ENCODE measurements around the gene SBF2. TPM values are rescaled to one million over a fixed set of nuclear protein-coding genes. Genes with fewer than 3 reads are reported as not detected.

SBF2 gene
- total RNA-seq, 2 experiments from 2014 or later: 6.0 to 6.1 TPM

GRCh38 chr11:10080138-10080537, 213.9 kb downstream of the SBF2 start:
- no peak overlapping the region for H3K27ac Mint-ChIP-seq
- no peak overlapping the region for H3K4me3 Mint-ChIP-seq
- H3K36me3 Mint-ChIP-seq: peaks cover 23% of the 10 kb centered on the region
- no peaks in the 10 kb centered on the region for H3K27me3 Mint-ChIP-seq
- H3K9me3 Mint-ChIP-seq: peaks cover 51% of the 10 kb centered on the region
- DNase-seq: no peak
- peaks cover 3% of the 10 kb centered on the region for H3K4me1 Mint-ChIP-seq

- Mint-ChIP-seq H3K27ac (no peak overlapping the region), H3K9me3 (peaks cover 24% of the 10 kb centered on the region), H3K27me3 (no peaks in the 10 kb centered on the region), H3K36me3 (peaks cover 13% of the 10 kb centered on the region), H3K4me3 (no peak overlapping the region), H3K4me1 (peaks cover 3% of the 10 kb centered on the region)
- peak; percentile 24 for DNase-seq
Measured at GRCh38 chr11:10076458-10077141, 217.4 kb downstream of the SBF2 start.

- Mint-ChIP-seq H3K36me3 (peaks cover 14% of the 10 kb centered on the region), H3K27ac (no peak overlapping the region), H3K4me3 (no peak overlapping the region), H3K4me1 (peaks cover 3% of the 10 kb centered on the region), H3K9me3 (peaks cover 16% of the 10 kb centered on the region), H3K27me3 (no peaks in the 10 kb centered on the region)
- no peak for DNase-seq
Measured at GRCh38 chr11:10075141-10075540, 218.9 kb downstream of the SBF2 start.

- H3K4me3 Mint-ChIP-seq: no peak overlapping the region
- H3K9me3 Mint-ChIP-seq: peaks cover 4% of the 10 kb centered on the region
- DNase-seq: no peak
- no peaks in the 10 kb centered on the region for H3K27me3 Mint-ChIP-seq
- peaks cover 3% of the 10 kb centered on the region for H3K36me3 Mint-ChIP-seq
- peaks cover 3% of the 10 kb centered on the region for H3K4me1 Mint-ChIP-seq
- H3K27ac Mint-ChIP-seq: no peak overlapping the region
Measured at GRCh38 chr11:10072841-10073240, 221.2 kb downstream of the SBF2 start.

GRCh38 chr11:10072142-10072541, 221.9 kb downstream of the SBF2 start:
- no peaks in the 10 kb centered on the region for H3K27me3 Mint-ChIP-seq
- no peak overlapping the region for H3K4me3 Mint-ChIP-seq
- peaks cover 5% of the 10 kb centered on the region for H3K9me3 Mint-ChIP-seq
- H3K36me3 Mint-ChIP-seq: peaks cover 5% of the 10 kb centered on the region
- H3K27ac Mint-ChIP-seq: no peak overlapping the region
- no peak for DNase-seq
- peaks cover 3% of the 10 kb centered on the region for H3K4me1 Mint-ChIP-seq

- H3K4me3 Mint-ChIP-seq: no peak overlapping the region
- H3K27ac Mint-ChIP-seq: no peak overlapping the region
- no peaks in the 10 kb centered on the region for H3K27me3 Mint-ChIP-seq
- no peak for DNase-seq
- no peaks in the 10 kb centered on the region for H3K4me1 Mint-ChIP-seq
- H3K36me3 Mint-ChIP-seq: peaks cover 9% of the 10 kb centered on the region
- H3K9me3 Mint-ChIP-seq: peaks cover 9% of the 10 kb centered on the region
Measured at GRCh38 chr11:10067629-10068300, 226.3 kb downstream of the SBF2 start.

- no peaks in the 10 kb centered on the region for H3K4me1 Mint-ChIP-seq
- peaks cover 18% of the 10 kb centered on the region for H3K36me3 Mint-ChIP-seq
- H3K4me3 Mint-ChIP-seq: no peak overlapping the region
- peaks cover 19% of the 10 kb centered on the region for H3K9me3 Mint-ChIP-seq
- H3K27me3 Mint-ChIP-seq: no peaks in the 10 kb centered on the region
- no peak overlapping the region for H3K27ac Mint-ChIP-seq
- no peak for DNase-seq
Measured at GRCh38 chr11:10066441-10066840, 227.6 kb downstream of the SBF2 start.

GRCh38 chr11:10064828-10065227, 229.2 kb downstream of the SBF2 start:
- H3K9me3 Mint-ChIP-seq: peaks cover 28% of the 10 kb centered on the region
- H3K27me3 Mint-ChIP-seq: no peaks in the 10 kb centered on the region
- H3K36me3 Mint-ChIP-seq: peaks cover 19% of the 10 kb centered on the region
- H3K4me1 Mint-ChIP-seq: no peaks in the 10 kb centered on the region
- no peak overlapping the region for H3K27ac Mint-ChIP-seq
- no peak overlapping the region for H3K4me3 Mint-ChIP-seq
- DNase-seq: no peak

- Mint-ChIP-seq H3K4me3 (no peak overlapping the region), H3K27me3 (no peaks in the 10 kb centered on the region), H3K9me3 (peaks cover 49% of the 10 kb centered on the region), H3K4me1 (no peaks in the 10 kb centered on the region), H3K36me3 (peaks cover 37% of the 10 kb centered on the region), H3K27ac (no peak overlapping the region)
- DNase-seq: no peak
Measured at GRCh38 chr11:10058356-10058755, 235.7 kb downstream of the SBF2 start.

- H3K27ac Mint-ChIP-seq: no peak overlapping the region
- H3K4me1 Mint-ChIP-seq: no peaks in the 10 kb centered on the region
- no peaks in the 10 kb centered on the region for H3K27me3 Mint-ChIP-seq
- H3K9me3 Mint-ChIP-seq: peaks cover 12% of the 10 kb centered on the region
- H3K36me3 Mint-ChIP-seq: peaks cover 6% of the 10 kb centered on the region
- DNase-seq: no peak
- no peak overlapping the region for H3K4me3 Mint-ChIP-seq
Measured at GRCh38 chr11:10051868-10052586, 242.0 kb downstream of the SBF2 start.

GRCh38 chr11:10050561-10050960, 243.5 kb downstream of the SBF2 start:
- no peak overlapping the region for H3K4me3 Mint-ChIP-seq

GRCh38 chr11:10049756-10050155, 244.3 kb downstream of the SBF2 start:
- H3K27ac Mint-ChIP-seq: no peak overlapping the region
- no peak for DNase-seq
- peaks cover 4% of the 10 kb centered on the region for H3K36me3 Mint-ChIP-seq
- no peaks in the 10 kb centered on the region for H3K27me3 Mint-ChIP-seq
- peaks cover 11% of the 10 kb centered on the region for H3K9me3 Mint-ChIP-seq
- H3K4me3 Mint-ChIP-seq: no peak overlapping the region
- no peaks in the 10 kb centered on the region for H3K4me1 Mint-ChIP-seq

More at GRCh38 chr11:10050561-10050960, 243.5 kb downstream of the SBF2 start:
- H3K27me3 Mint-ChIP-seq: no peaks in the 10 kb centered on the region
- H3K36me3 Mint-ChIP-seq: peaks cover 4% of the 10 kb centered on the region
- H3K4me1 Mint-ChIP-seq: no peaks in the 10 kb centered on the region
- no peak overlapping the region for H3K27ac Mint-ChIP-seq
- DNase-seq: no peak
- peaks cover 12% of the 10 kb centered on the region for H3K9me3 Mint-ChIP-seq

- Mint-ChIP-seq H3K27me3 (no peaks in the 10 kb centered on the region), H3K4me3 (no peak overlapping the region), H3K9me3 (peaks cover 18% of the 10 kb centered on the region), H3K36me3 (peaks cover 7% of the 10 kb centered on the region), H3K27ac (no peak overlapping the region), H3K4me1 (no peaks in the 10 kb centered on the region)
- DNase-seq: no peak
Measured at GRCh38 chr11:10048350-10048749, 245.7 kb downstream of the SBF2 start.

GRCh38 chr11:10044618-10045017, 249.4 kb downstream of the SBF2 start:
- Mint-ChIP-seq H3K9me3 (peaks cover 20% of the 10 kb centered on the region), H3K27me3 (no peaks in the 10 kb centered on the region), H3K4me1 (no peaks in the 10 kb centered on the region), H3K4me3 (no peak overlapping the region), H3K27ac (no peak overlapping the region), H3K36me3 (peaks cover 17% of the 10 kb centered on the region)
- no peak for DNase-seq

- Mint-ChIP-seq H3K4me3 (no peak overlapping the region), H3K27me3 (no peaks in the 10 kb centered on the region), H3K4me1 (no peaks in the 10 kb centered on the region), H3K36me3 (peaks cover 17% of the 10 kb centered on the region), H3K27ac (no peak overlapping the region), H3K9me3 (peaks cover 20% of the 10 kb centered on the region)
- no peak for DNase-seq
Measured at GRCh38 chr11:10042699-10043098, 251.3 kb downstream of the SBF2 start.

Measured in activated naive CD8-positive, alpha-beta T cell treated with anti-CD3 and anti-CD28 coated beads for 36 hours (primary cell).